PFSK-1 (cell line): ENCODE results near the gene ID3.

Source experiments
- POLR2AphosphoS5 ChIP-seq: IDR thresholded peaks from 2 replicates; pipeline ENCODE4 v1.6.1; 2012; ENCODE audit warnings: low read depth, mild to moderate bottlenecking, control low read depth, low read length, moderate library complexity
- SIN3A ChIP-seq: IDR thresholded peaks from 2 replicates; pipeline ENCODE4 v1.6.1; 2012; ENCODE audit warnings: mild to moderate bottlenecking, low read length, moderate library complexity, borderline replicate concordance; ENCODE audit not compliant: insufficient read depth
- TAF1 ChIP-seq: IDR thresholded peaks from 2 replicates; pipeline ENCODE4 v1.6.1; 2012; ENCODE audit warnings: low read length, control low read depth, borderline replicate concordance; ENCODE audit not compliant: insufficient read depth
- TF ChIP-seq, protein P1 (sequence below), 2 experiments: IDR thresholded peaks; 2 replicates each; pipeline versions ENCODE4 v1.6.1 to v1.8.0; 2011 to 2012; ENCODE audit warnings: low read depth in 2 of 2, low read length in 2 of 2, control low read depth in 1 of 2, inconsistent platforms in 1 of 2, mild to moderate bottlenecking in 1 of 2, moderate library complexity in 1 of 2; ENCODE audit not compliant: insufficient read depth in 1 of 2

DNA sequence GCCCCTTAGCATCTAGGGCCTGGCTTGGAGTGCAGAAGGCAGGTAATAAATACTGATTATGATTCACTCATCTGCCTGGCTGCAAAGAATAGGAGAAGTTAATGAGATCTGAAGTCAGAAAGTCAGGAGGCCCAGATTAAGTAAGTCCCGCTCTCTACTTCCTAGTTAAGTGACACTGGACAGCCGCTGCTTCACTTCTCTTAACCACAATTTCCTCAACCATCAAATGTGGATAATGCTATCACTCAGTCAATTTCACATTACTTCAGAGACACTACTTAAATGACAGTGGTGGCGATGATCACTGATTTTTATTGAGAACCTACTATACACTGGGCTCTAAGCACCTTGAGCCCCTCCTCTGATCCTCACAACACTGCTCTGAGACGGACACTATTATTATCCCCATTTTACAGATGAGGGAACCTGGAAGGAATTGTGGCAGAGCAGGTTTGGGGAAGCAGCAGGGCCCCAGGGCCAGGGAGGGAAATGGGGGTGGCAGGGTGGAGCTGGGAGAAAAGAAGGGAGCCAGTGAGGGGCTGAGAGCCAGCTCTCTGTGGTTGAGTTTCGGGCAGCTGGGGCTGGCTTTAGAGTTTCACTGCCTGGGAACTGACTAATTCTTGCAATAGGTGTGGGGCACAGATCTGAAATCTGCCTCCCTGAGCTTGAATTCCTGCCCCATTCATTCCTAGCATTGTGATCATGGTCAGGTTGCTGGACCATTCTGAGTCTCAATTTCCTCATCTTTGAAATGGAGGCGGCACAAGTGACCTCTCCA is 25.9 kb downstream of the ID3 start:
- TF ChIP-seq, protein P1, sequence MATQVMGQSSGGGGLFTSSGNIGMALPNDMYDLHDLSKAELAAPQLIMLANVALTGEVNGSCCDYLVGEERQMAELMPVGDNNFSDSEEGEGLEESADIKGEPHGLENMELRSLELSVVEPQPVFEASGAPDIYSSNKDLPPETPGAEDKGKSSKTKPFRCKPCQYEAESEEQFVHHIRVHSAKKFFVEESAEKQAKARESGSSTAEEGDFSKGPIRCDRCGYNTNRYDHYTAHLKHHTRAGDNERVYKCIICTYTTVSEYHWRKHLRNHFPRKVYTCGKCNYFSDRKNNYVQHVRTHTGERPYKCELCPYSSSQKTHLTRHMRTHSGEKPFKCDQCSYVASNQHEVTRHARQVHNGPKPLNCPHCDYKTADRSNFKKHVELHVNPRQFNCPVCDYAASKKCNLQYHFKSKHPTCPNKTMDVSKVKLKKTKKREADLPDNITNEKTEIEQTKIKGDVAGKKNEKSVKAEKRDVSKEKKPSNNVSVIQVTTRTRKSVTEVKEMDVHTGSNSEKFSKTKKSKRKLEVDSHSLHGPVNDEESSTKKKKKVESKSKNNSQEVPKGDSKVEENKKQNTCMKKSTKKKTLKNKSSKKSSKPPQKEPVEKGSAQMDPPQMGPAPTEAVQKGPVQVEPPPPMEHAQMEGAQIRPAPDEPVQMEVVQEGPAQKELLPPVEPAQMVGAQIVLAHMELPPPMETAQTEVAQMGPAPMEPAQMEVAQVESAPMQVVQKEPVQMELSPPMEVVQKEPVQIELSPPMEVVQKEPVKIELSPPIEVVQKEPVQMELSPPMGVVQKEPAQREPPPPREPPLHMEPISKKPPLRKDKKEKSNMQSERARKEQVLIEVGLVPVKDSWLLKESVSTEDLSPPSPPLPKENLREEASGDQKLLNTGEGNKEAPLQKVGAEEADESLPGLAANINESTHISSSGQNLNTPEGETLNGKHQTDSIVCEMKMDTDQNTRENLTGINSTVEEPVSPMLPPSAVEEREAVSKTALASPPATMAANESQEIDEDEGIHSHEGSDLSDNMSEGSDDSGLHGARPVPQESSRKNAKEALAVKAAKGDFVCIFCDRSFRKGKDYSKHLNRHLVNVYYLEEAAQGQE (IDR thresholded peaks at IDR 0.05; ENCODE audit: insufficient read depth in 1 of 2, low read depth in 2 of 2, low read length in 2 of 2): no peak
- no peak for TF ChIP-seq POLR2AphosphoS5
- TF ChIP-seq TAF1: no peak
- TF ChIP-seq SIN3A: no peak
